NCI-H460 (cell line): ENCODE results near the gene TBC1D16. TPM values are rescaled to one million over a fixed set of nuclear protein-coding genes. Genes with fewer than 3 reads are reported as not detected.
A peak's percentile ranks its signal among the peaks of the same experiment; 100 is the strongest.

Experiments used
- DNase-seq: peaks from one replicate; pipeline ENCODE4 v3.0.0-alpha.2; 2016; ENCODE audit warnings: low read depth; ENCODE audit errors: extremely low read depth
- total RNA-seq: library from RNA; depleted of rRNA; stranded (reverse); fragments of >200 nt; shearing (Covaris generic); gene quantifications from 2 replicates; pipeline ENCODE4 v1.2.3, GENCODE V29; 2014

The TBC1D16 gene
- total RNA-seq, 1 experiment from 2014 or later: 12.4 TPM

GRCh38 chr17:79942591-79943346 is 92.9 kb downstream of the TBC1D16 start:
- no peak for DNase-seq

GRCh38 chr17:79942011-79942405 is 93.7 kb downstream of the TBC1D16 start:
- DNase-seq: no peak

DNA sequence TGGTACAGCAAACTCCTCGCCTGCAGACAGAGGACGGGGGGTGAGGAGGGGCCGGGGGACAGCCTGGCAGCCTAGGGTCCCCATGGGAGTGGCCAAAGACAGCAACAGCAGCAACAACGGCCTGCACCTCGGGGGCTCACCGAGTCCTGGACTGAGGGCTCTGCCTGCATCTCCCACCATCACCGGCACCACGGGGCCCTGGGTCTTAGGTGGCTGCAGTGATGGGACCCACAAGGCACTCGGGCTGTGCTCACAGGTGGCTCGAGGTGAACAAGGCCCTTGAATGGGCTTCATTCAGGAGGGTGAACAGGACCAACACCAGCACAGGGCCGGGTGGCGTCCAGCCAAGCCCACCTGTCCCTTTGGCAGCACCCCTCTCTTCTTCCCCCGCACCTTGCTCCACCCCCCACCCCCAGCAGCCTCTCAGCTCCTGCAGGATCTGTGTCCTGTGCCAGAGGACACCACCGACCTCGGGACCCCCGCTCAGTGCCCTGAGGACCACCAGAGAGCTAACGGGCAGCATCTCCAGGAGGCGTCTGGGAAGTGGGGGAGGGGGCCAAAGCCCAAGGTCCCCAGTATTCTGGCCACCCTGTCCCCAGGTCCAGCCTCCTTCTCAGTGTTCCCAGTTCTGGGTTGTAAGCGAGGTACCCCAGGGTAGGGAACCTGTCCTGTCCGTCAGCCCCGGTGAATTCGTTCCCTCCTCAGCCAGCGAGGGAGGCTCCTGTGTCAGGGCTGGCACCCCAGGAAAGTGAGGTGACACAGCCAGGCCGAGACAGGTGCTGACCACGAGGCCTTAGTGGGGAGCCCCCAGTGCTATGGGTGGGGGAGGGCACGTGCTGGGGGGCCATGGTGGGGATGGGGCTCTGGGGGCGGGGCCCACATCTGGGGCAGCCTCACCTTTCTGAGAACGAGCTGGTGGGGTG is 94.3 kb downstream of the TBC1D16 start:
- no peak for DNase-seq

GRCh38 chr17:79940459-79941087 is 95.1 kb downstream of the TBC1D16 start:
- no peak for DNase-seq

- no peak for DNase-seq
Measured at GRCh38 chr17:79939755-79940458, 95.8 kb downstream of the TBC1D16 start.

GRCh38 chr17:79939094-79939435 is 96.6 kb downstream of the TBC1D16 start:
- DNase-seq: no peak

DNA sequence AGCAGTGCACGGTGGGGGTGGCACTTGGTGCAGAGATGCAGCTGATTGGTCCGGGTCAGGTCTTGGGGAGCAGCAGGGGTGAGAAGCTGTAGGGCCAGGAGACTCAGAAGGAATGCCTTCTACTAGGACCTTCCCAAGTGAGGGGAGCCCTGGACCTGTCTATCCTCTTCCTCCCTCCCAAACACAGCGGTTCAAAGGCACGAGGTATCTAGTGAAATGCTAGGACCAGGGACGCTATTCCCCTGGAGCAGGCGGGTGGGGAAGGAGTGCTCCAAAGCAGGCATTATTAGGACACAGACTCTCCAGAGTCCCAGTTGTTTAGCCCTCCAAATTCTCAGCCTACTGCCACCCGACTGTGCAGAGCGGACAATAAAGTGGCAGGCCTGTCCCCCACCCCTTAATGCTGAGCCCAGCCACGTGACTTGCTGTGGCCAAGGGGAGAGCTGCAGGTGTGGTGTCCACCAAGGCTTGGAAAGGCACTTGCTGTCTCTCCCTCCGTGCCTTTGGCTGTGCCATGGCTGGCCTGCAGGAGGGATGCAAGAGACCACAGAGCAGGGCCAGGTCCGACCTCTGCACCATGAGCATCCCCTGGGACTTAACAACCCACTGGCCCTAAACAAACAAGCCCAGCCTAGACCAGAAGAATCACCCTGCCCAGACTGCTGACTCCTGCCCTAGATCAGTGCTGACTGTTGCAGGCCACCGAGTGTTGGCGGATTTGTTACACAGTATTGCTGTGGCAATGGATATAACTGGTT is 97.2 kb downstream of the TBC1D16 start:
- DNase-seq: no peak

GRCh38 chr17:79937391-79938335 is 98.0 kb downstream of the TBC1D16 start:
- DNase-seq: no peak

GRCh38 chr17:79936641-79937381 is 98.9 kb downstream of the TBC1D16 start:
- peak; percentile 40 for DNase-seq

DNA sequence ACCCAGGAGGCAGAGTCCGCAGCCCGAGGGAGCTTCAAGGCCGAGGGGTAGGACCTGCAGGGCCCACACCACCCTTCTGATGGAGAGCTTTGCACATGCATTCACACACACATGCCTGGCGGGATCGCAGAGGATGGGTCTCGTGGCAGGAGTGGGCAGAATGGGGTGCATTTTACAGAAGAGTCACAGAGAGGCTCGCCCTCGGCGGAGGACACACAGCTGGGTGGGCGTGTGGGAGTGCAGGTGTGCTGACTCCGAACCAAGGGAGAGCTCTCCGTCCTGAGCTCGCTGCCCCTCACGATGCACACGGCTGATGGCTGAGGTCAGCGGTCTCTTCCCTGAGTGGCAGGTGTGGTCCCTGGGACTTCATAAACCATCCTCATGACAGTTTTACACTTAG is 99.6 kb downstream of the TBC1D16 start:
- DNase-seq: no peak

DNA sequence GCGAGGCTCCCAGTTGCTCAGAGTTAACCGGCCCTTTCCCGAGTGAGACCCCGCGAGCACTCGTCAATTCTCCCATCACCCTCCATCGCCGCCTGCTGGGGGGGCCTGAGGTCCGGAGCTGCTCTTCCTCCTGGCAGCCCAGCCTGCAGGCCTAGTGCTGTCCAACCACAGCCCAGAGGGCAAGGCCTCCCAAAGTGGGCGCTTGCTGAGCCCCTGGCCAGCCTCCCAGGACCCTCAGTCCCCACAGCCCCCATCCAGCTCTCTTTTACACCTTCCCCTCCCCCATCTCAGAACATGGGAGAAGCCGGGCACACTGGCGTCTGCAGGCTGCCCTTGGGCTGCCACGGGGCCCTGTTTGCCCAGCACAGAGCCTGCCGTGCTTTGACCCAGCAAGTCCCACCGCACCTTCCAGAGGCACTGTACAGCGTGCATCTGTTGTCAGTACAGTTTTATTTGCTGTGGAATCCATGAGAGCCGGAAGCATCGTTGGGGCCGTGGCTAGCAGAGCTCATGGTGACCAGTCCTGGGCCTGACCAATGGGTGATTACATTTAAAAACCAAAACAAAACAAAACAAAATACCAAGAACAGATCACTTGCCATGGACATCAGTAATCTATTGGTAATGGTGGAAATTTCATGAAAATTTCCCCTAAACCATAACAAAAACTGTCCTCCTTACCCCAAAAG is 100.3 kb downstream of the TBC1D16 start:
- no peak for DNase-seq

GRCh38 chr17:79934653-79934970 is 101.1 kb downstream of the TBC1D16 start:
- DNase-seq: no peak

DNA sequence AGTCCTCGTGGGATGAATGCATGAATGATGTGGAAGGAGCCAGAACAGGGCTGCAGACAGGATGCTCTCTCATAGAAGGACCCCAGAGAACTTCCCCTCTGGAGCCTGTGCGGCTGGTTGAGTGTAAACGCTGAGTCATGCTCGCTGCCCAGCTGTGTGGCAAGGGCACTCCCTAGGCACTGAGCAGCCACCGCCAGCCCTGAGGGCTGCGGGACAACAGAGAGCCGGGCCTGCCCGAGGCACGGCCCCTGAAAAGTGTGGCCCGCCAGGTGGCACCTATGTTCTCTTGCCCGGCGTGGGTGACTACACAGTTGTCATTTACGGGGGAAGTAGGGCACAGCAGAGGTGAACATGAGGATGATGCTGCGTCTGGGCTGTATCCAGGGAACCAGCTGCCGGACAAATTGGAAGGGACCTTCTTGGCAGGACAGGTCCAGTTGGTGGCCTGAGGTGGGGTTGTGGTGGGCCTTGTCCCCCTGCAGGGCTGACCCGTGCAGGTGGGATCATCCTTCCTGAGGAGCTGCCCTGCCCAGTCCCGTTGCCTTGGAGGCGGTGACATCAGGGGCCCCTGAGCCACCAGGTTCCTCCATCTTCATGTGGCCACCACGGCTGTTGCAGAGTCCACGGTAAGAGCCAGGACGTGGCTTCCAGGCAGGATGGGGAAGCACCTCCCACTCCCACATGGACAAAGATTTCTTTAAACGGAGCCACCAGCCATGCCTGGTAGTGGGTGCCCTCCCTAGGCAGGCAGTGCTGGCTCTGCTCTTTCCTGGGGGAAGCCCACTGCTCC is 101.6 kb downstream of the TBC1D16 start:
- DNase-seq: peak; percentile 77

DNA sequence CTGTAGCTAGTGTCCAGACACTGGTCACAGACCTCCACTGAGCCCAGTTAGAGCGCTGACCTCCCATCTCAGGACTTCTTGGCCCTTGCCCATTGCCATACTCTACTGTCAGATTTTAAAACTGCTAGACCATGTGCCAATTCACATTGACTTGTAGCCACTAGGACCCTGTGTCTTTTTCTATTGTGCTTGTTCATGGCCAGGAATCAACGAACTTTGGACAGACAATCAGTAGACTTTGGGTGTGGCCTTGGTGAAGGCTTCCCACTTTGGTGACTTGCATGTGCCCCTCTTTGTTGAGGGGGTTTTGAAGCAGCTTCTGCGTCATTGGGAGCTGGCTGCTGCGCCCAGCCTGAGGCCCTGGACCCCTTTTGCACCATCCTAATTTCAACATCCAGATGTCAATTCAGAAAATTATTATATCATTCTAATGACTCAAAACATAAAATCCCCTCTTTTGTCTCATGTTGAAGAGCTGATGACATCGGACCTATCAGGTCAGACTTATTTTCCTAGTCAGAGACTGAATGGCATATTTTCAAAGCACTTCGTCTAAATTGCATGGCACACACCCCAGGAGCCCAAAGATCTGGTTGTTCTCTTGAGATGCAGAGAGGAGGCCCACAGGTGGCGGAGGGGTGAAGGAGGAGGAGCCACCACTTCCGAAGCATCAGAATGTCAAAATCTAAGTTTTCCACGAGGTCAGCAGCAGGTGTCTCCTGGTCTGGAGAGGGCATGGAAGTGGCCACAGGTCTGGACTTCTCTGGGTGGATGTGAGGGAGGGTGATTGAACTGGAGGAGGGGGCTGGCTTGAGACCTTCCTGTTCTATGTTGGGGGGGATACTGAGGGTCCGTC is 103.0 kb downstream of the TBC1D16 start:
- no peak for DNase-seq

GRCh38 chr17:79931817-79932309 is 103.8 kb downstream of the TBC1D16 start:
- no peak for DNase-seq
